ENCODE measurements around the gene IL1R1.

DNA sequence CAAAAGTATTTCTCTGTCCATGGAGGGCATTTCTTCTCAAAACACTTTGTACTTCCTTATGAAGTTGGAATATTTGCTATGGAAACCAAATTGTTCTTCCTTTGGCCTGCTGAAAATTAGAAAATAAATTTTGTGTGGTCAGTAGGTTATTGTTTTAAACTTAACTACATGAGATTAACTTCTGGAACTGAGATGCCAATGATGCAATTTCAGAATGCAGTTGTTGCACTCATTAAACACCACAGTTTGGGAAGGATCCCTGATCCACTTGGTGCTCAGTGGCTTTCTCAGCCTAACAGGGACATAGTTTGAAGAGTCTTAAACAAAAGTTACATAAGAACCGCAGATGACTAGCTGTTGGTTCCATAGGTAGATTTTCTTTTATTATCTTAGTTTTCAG lies 23.3 kb upstream of the IL1R1 start:
- TF ChIP-seq POLR2AphosphoS5 (IDR thresholded peaks at IDR 0.05): no peak
- TF ChIP-seq POLR2A (IDR thresholded peaks at IDR 0.05): no peak

Measured in prostate gland (tissue), 1 donor.